HL-60/S4 (cell line): Measurements from ENCODE around the gene CCM2.

Experiments
- in situ Hi-C: fragments of 300-500 bp; cut with MboI; formaldehyde crosslinking; loops from 2 replicates; pipeline ENCODE4 v1.14.3; 2022; ENCODE audit warnings: low sequenced_read_pairs

Gene CCM2

DNA sequence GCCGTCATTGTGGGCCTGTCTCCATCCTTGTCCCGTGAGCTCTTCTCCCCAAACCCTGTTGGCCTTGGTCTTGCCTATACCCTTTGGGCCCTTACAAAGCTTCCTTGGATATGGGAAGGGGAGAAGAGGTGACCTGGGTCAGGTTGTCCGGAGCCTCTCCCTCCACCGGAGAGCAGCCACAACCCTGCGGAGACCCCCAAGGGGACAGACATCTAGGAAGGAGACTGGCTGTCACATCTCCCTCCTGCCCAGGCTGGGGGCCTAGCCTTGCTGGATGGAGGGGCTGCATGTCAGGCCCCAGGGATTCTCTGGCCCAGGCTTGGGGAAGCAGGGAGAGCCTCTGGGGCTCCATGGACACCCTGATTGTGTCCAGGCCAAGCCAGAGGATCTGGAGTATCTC, 76.9 kb downstream of the CCM2 start:
- in situ Hi-C loops = no loop called here

DNA sequence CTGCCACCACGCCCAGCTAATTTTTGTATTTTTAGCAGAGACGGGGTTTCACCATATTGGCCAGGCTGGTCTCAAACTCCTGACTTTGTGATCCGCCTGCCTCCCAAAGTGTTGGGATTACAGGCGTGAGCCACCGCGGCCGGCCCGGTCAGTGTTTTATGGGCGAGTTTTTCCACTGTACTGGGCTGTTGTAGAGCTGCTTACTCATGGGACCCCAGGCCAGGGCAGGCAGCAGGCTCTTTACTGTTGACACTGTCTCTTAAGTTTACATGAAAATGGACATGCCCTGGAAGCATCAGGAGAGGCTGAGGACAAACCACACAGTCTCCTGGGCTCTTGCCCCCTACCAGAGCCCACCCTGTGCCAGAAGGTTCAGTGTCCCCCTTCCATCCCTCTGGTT, 77.6 kb downstream of the CCM2 start:
- in situ Hi-C loops = no loop called here

DNA sequence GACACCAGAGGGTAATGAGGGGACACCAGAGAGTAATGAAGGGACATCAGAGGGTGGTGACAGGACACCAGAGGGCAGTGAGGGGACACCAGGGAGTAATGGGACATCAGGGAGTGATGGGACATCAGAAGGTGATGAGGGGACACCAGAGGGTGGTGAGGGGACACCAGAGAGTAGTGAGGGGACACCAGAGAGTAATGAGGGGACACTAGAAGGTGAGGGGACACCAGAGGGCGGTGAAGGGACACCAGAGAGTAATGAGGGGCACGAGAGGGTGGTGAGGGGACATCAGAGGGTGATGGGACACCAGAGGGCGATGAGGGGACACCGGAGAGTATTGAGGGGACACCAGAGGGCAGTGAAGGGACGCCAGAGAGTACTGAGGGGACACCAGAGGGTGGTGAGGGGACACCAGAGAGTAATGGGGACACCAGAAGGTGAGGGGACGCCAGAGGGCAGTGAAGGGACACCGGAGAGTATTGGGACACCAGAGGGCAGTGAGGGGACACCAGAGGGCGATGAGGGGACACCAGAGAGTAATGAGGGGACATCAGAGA, 78.2 kb downstream of the CCM2 start:
- in situ Hi-C loops = no loop called here

DNA sequence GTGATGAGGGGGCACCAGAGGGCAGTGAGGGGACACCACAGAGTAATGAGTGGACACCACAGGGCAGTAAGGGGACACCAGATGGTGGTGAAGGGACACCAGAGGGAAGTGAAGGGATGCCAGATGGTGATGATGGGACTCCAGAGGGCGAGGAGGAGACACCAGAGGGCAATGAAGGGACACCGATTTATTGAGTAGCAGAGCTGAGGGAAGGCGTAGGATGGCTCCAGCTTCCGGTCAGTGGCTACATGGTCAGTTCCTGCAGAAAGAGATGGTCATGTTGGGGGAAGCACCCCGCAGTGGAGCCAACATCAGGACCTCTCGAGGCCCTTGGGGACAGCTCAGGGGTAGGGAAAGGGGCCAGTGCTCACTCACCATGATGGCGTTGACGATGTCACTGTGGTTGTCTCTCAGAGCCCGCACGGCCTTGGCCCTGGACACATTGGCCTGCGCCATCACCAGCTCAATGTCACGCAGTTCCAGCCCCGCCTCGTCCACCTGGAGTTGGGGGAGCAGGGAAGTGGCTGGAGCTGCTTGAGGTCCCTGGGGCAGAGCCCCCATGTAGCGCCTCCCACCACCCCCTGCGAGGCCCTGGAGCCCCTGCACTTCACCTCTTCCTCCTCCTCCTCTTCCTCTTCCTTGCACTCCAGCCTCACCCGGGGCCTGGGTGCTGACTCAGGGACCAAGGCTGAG, 80.4 kb downstream of the CCM2 start:
- in situ Hi-C loops = no loop called here

DNA sequence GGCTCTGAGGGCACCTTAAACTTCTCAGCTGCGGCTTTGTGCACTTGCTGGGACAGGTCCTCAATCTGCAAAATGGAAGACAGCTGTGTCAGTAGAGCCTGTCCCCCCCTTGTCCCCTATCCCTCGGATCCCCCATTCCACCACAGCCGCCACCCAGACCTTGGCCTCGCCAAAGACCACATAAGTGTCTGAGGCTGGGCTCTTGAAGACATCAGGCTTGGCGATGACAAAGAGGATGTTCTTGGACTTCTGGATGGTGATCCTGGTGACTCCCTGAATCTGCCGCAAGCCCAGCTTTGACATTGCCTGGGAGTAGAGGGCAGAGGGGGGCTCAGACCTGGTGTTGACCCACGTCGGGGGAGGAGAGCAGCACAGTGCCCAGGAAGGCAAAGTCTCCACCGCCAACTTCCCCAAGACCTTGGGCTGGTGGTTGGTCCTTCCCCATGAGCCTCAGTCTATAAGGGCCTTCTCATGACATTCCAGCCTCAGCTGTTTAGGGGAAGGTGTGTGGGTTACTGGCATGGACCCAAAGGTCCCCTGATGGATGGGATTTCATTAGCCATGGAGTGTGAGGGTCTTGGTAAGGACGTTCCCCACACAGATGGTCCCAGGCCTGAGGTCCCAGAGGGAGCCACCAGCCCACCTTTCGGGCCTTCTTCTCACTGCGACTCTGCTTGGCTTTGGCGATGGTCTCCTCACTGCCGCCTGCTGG, 81.1 kb downstream of the CCM2 start:
- in situ Hi-C loops = no loop called here

DNA sequence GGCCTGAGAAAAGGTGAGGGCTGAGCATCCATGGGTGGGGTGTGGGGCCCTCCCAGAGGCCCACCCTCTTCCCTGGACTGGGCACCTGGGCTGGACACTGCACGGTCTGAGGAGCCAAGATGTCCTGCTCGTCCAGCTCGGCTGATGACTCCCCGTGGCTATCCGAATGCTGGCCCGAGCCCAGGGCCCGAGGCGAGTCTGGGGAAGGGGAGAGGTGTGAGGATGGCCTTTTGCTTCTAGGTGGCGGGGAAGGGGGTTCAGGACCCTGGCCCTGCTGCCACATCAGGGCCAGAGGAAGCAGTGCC, 81.6 kb downstream of the CCM2 start:
- in situ Hi-C loops = no loop called here

DNA sequence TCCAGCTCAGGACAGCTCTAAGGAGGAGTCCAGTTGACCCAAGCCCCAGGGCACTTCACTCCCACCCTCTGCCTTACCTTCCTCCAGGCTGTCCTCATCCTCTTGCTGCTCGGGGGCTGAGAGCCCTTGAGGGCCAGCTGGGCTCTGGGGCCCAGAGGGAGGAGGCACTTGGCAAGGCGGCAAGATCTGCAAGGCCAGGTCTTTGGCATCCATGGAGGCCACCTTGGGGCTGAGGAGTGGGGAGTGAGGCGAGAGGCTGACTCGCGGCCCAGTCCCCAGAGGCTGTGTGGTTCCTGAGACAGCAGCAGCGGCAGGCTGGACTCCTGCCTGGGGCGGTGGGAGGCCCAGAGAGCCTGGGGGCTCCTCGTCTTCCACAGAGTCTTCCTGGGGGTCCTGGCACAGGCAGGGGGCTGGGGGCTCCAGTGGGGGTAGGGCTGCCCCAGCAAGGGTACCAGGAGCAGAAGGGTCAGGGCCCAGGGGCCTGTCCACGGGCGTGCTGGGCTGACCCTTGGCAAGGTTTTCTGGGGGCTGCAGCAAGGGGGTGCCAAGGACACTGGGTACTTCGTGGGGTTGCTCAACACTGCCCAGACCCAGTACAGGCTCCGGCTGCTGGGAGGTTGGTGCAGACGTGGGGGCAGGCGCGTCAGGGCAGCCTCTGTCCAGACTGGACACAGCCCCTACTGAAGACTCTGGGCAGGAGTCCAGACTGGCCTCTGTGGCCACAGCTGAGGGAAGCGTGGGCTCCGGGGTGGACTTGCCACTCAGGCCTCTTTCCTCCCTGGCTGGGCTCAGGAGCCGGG, 82.2 kb downstream of the CCM2 start:
- in situ Hi-C loops = no loop called here

DNA sequence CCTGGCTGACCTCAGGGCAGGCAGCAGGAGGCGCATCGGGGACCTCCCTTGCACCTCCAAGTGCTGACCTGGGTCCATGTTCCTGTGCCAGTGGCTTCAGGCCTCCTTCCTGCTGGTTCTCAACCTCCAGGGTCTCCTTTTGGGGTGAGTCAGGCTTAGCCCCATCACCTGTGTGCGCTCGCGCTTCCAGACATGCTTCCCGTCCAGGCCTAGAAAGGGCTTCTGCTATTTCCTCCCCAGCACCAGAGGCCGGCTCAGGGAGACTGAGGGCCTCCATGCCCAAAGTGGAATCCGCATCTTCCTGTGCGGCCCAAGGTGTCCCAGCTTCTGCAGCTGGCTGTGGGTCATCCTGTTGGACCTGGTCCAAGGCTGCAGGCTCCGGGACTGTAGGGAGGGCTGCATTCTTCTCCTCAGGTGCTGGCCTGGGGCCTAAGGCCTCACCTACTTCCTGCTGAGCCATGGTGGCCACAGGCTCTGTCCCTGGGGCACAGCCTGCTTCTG, 82.9 kb downstream of the CCM2 start:
- in situ Hi-C loops = no loop called here

DNA sequence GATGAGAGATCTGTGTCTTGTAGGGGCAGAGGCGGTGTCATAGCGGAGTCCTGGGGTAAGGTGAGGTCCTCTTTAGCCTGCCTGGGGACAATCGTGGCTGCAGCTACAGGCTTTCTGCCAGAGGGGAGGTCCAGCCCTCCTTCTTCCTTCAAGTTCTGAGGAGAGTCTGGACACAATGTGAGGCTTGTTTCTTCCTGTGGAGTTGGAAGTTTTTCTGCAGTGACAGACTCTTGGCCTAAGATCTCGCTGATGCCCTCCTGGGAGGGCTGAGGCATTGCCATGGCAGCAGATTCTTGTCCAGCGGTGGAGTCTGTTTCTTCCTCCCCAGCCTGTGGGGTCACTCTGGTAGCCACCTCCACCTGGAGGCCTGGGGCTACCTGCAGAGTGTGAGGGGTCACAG, 84.3 kb downstream of the CCM2 start:
- in situ Hi-C loops = no loop called here

DNA sequence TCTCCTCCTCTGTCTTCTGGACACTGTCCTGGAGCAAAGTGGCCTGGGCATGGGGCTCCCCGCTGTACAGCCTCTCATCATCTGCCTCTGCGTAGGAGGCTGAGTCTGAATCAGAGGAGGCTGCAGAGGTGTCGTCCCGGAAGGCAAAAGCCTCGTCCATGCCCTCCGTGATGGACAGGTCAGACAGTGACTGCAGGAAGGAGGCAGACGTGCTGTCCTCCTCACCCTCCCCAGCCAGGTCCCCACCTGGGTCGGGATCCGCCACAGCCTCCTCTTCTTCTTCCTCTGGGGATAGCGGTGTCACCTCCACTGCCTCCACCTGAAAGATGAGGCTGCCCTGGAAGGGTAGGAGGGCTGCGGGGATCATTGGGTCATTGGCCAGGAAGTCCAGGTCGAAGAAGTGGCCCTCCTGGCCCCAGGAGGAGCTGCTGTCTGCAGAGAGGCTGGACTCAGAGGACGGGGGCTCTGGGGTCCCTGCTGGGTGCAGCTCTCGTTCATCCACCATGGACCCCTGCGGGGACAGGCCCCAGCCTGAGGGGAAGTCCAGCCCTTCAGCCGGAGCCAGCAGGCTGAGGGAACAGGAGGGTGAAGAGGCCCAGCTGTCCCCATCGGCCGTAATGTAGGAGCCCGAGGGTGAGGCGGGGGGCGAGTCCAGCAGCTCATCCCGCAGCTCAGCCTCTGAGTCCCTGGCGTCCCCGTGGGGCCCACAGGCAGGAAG, 85.1 kb downstream of the CCM2 start:
- in situ Hi-C loops = no loop called here

DNA sequence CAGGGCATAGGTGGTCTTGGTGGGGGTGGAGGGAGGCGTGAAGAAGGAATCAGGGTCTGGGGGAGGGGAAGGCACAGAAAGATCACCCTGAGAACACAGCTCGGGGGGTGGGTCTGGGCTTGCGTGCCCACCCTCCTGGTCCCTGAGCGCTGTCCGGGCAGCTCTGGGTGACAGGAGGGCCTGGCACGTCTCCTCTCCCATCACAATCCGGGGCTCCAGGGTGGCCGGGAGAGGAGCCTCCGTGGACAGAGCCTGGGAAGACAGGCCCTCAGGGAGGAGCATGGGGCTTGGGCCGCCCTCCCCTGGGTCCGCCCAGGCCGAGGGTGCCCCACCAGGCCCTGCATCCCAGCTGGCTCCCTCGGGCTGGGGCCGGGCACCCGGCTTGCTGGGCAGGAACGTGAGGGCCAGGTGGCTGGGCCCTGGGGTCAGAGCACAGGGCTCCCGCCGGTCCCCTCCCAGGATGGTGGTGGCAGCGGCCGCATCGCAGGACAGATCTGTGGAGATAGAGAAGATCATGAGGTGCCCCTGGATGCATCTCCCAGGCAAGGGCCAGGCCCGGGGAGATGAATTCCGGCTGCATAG, 85.7 kb downstream of the CCM2 start:
- in situ Hi-C loops = no loop called here

DNA sequence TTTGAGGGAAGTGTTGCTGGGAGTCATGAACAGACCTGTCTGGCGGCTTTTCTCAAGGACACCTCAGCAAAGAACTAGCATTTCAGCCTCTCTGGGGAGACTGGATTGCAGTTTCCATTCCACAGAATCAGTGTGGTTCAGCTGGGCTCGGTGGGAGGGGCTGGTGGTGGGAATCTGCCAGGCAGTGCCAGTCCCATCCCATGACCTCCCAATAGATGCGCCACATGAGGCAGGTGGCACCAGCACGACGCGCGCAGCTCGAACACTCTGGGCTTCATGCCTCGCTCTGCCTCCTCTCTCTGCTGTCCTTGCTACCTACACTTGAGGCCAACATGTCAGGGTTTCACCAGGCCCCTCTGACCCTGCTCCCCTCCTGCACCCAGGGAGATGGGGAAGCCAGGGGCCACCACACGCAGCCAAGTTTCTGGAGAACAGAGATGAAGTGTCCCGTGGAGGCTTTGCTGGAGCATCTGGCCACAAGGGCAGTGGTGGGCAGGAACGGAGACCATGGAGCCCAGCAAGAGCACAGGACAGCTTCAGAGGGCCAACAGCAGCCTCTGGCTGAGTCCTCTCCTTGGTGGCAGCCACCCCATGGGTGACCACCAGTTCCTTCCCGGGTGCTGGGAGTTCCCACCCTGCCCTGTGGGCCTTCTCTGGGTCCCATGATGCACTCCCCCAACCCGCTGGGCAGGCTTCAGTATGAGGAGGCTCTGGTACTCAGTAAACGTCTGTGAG, 86.5 kb downstream of the CCM2 start:
- in situ Hi-C loops = no loop called here

DNA sequence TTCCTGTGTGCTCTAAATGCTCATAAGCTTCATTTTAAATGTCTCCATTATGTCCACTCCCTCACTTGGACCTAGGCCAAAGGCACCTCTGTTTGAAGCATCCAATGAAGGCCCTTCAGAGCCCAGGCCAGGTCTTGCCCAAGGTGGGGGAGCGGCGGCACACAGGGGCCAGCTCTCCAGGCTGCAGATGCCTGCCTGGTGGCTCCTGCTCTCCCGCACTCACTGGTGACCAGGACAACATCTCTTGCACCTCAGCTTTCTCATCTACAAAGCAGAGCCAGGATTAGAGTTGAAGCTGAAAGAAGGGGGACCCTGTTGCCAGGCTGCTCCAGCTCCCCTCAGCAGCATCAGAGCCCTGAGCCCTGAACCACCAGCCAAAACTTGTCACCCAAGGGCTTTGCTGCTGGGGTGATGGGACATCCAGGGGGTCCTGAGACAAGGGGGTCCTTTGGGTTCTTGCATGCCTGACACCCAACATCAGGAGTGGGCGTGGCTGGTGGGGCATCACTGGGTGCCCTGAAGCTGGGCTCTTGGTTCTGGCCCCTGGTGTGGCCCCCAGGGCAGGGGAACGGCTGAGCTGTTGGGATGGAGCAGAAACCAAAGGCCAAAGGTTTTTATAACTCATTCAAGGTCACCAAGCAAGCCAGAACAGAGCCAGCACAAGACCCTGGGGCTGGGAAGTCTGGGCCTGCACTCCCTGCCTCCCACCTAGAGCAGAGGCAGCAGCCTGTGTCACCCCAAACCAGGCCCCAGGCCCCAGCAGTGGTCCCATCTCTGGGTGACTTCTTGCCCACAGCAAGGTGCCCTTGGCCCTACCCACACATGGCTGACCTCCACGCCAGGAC, 87.5 kb downstream of the CCM2 start:
- in situ Hi-C loops = no loop called here

DNA sequence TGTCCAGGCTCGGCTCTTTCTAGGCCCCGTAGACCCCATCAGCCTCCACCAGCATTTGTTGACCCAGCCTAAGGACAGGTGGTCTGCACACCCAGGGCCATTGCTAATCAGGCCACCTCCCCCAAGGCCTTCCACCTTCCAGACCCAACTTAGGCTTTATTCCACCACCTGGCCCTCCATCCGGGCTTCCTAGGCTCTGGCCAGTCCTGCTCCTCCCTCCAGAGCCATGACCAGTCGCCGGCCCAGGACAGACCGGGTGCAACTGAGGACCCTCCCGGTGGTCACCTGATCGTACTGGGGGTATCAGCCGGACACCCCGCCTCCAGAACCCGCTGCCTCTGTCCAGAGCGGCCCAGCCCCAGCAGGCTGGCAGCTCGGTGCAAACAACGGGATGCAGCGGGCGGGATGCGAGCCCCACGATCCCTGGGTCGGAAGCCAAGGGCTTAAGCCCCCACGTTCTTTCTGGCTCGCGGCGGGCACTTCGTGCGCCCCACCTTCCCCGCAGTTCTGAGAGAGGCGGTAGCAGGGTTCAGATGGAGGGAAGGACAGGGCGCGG, 88.2 kb downstream of the CCM2 start:
- in situ Hi-C loops = no loop called here

DNA sequence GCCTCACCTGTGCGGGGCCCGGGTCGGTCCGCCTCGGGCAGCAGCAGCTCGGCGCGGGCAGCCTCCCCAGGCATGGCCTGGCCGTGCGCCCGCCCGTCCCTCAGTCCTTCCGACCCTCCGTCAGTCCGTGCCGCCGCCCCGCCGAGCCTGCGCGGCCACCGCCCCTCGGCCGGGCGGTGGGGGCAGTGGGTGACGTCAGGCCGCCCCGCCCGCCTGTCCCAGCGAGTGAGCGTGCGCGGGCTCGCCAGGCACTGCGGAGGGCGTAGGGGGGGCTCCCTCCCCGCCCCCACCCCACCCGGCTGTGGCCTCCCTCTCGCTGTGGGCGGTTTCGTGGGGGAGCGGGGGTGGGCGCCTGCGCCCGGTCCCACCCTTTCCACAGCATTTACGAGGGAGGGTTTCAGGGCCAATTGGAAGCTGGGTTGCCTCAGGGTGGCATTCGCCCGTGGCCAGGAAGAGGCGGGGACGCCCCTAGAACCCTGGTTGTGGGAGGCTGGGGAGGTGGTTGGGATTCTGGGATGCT, 88.9 kb downstream of the CCM2 start, which contains the start of gene NACAD:
Gene NACAD, minus strand, starts transcription at position 149 of the 520 bp plus-strand sequence. Its CDS starts 75 bp downstream, at position 74.
- in situ Hi-C loops = no loop called here

DNA sequence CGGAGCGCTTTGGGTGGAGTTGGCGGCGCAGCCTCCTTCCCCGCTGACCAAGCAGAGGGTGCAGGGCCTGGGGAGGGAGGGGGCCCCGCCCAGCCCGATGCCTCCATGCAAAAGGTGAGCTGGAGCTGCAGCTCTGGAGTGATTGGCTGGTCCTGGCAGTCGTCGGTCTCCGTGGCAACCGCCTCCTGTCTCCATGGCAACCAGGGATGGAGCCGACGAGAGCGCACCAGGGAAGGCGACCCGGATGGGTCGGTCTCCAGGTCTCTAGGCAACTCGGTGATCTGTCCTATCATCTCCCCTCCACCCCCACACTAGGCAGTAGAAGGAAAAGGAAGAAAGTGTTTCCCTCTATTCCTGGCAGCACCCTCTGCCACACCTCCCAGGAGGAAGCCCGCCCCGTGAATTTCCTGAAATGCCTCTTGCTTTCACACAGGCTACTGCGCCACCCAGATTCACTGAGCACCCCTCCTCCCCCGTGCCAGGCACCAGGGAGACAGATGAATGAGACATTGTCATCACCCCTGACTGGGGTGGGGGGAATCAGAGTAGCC, 89.4 kb downstream of the CCM2 start:
- in situ Hi-C loops = no loop called here

DNA sequence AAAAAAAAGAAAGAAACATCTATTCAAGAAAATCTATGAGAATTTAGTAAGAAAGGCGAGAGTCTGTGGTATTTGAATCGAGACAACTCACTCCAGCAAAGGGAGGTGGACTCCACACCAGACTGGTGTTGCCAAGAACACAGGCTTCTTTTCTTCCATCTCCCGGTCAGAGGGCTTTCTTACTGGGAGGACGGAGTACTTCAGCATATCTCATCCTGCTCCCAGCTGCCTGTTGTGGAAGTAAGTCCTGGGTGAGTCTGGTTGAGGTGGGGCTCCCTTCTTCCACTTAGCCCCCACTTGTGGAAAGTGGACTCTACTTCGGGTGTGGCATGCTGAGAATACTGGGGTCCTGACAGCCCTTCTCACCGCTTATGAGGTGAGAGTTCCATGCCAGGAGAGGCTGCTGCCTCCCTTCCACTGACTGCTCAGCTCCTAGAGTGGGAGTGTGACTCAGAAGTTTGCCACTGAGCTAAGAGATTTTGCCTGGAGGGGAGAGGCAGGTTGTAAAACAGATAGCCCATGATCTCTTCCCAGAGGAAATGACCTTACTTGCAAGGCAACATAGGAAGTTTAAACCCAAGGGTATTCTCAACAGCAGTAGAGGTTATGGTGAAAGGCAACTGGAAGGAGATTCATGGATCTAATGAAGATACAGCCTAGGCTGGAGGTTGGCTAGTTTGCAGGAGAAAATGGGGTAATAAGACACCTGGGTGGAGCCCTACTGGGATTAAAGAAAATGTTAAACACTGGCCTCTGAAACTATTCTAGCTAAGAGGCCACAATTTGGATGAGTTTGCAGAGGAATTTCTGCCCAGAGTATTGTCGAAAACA, 92.3 kb downstream of the CCM2 start:
- in situ Hi-C loops = no loop called here
